Common myeloid progenitor, CD34-positive (primary cell): ENCODE measurements around the gene GTF2IRD1.
"Not testable (repeated sequence)": the region's sequence is repeated elsewhere in the genome, so short reads cannot be mapped to it uniquely, and the experiment has no call there.

Source experiments
- CTCF ChIA-PET: fragments of 350-600 bp; sonication (Branson Sonifier 250); formaldehyde crosslinking; loops from one replicate; lab custom pipeline; 2021; ENCODE audit warnings: antibody characterized with exemption; lab: Charles Lee
- POLR2A ChIA-PET: fragments of 350-600 bp; sonication (Branson Sonifier 250); formaldehyde crosslinking; loops from one replicate; lab custom pipeline; 2021; ENCODE audit warnings: antibody characterized with exemption; lab: Charles Lee
- DNase-seq, 3 donors: peaks; one replicate each; pipeline versions ENCODE4 v3.0.0 to v3.0.0-alpha.2; 2013
- H3K27ac ChIP-seq, 2 experiments: 1 replicate in 1 of 2; 2 replicates in 1 of 2; pipeline ENCODE4 v1.7.0; 2013; ENCODE audit warnings: inconsistent platforms in 2 of 2, low read length in 2 of 2, mild to moderate bottlenecking in 2 of 2, low read depth in 1 of 2, moderate library complexity in 1 of 2; ENCODE audit not compliant: severe bottlenecking in 2 of 2, insufficient read depth in 1 of 2, poor library complexity in 1 of 2
- H3K27me3 ChIP-seq, 5 experiments: replicated peaks in 2 of 5; 1 replicate in 3 of 5; 2 replicates in 2 of 5; pipeline versions ENCODE4 v1.6.1 to v1.7.0; 2013; ENCODE audit warnings: low read length in 4 of 5, mild to moderate bottlenecking in 2 of 5, moderate library complexity in 2 of 5, inconsistent platforms in 1 of 5; ENCODE audit not compliant: insufficient read depth in 5 of 5, control insufficient read depth in 4 of 5
- H3K36me3 ChIP-seq, 4 experiments: 1 replicate in 2 of 4; 2 replicates in 2 of 4; pipeline versions ENCODE4 v1.6.1 to v1.7.0; 2013; ENCODE audit warnings: low read length in 3 of 4, control low read depth in 1 of 4, mild to moderate bottlenecking in 1 of 4; ENCODE audit not compliant: control insufficient read depth in 4 of 4, insufficient read depth in 4 of 4
- H3K4me1 ChIP-seq, 4 experiments: 1 replicate in 3 of 4; 2 replicates in 1 of 4; pipeline versions ENCODE4 v1.6.1 to v1.7.1; 2013; ENCODE audit warnings: low read length in 3 of 4, mild to moderate bottlenecking in 3 of 4, control low read depth in 1 of 4, inconsistent platforms in 1 of 4, moderate library complexity in 1 of 4; ENCODE audit not compliant: control insufficient read depth in 4 of 4, insufficient read depth in 4 of 4; ENCODE audit errors: control extremely low read depth in 1 of 4
- H3K4me3 ChIP-seq, 7 experiments: 1 replicate in 4 of 7; 2 replicates in 3 of 7; pipeline versions ENCODE4 v1.5.1 to v1.7.0; 2013; ENCODE audit warnings: mild to moderate bottlenecking in 7 of 7, low read length in 6 of 7, moderate library complexity in 6 of 7, inconsistent platforms in 2 of 7, low read depth in 2 of 7, control low read depth in 1 of 7; ENCODE audit not compliant: insufficient read depth in 4 of 7, control insufficient read depth in 1 of 7; ENCODE audit errors: extremely low read depth in 1 of 7
- H3K9me3 ChIP-seq, 5 experiments: 1 replicate in 4 of 5; 2 replicates in 1 of 5; pipeline versions ENCODE4 v1.6.1 to v1.7.1; 2013; ENCODE audit warnings: low read length in 4 of 5, mild to moderate bottlenecking in 2 of 5, inconsistent platforms in 1 of 5, low read depth in 1 of 5, moderate library complexity in 1 of 5; ENCODE audit not compliant: control insufficient read depth in 4 of 5, insufficient read depth in 2 of 5; ENCODE audit errors: control extremely low read depth in 1 of 5
- WGBS: methylation state at CpG from one replicate; pipeline ENCODE4 v1.1.5; 2013; ENCODE audit not compliant: insufficient coverage; 5-methylcytosine and 5-hydroxymethylcytosine counted together

GTF2IRD1 gene

GRCh38 chr7:74429153-74429747 lies 24.5 kb upstream of the GTF2IRD1 start:
- no peak for DNase-seq
- H3K4me3 ChIP-seq = no peak overlapping the region
- 92% methylated on average over 14 of the region's 17 CpGs for WGBS

GRCh38 chr7:74430409-74430808 lies 23.3 kb upstream of the GTF2IRD1 start:
- not testable (repeated sequence) for H3K27ac ChIP-seq, H3K4me1 ChIP-seq, DNase-seq, H3K36me3 ChIP-seq, H3K27me3 ChIP-seq, H3K4me3 ChIP-seq, H3K9me3 ChIP-seq
- 96% methylated on average over 5 of the region's 9 CpGs for WGBS
- POLR2A ChIA-PET = interaction anchor here (0.6 kb wide), 1 partner anchor 1612 kb away, joined by 8 read pairs; no protein-coding TSS in a partner anchor
- CTCF ChIA-PET = interaction anchor here (1.3 kb wide), 1 partner anchor 13 kb away, joined by 3 read pairs; no protein-coding TSS in a partner anchor

More at GRCh38 chr7:74429153-74429747, 24.5 kb upstream of the GTF2IRD1 start:
- Histone ChIP-seq H3K4me1 (no peaks in the 10 kb centered on the region), H3K27me3 (no peaks in the 10 kb centered on the region), H3K9me3 (no peaks in the 10 kb centered on the region), H3K27ac (no peak overlapping the region), H3K36me3 (no peaks in the 10 kb centered on the region)
- ChIA-PET POLR2A (no interaction called here), CTCF (interaction anchor here (0.6 to 1.5 kb wide), 2 partner anchors 10 to 238 kb away, joined by 4 read pairs; no protein-coding TSS in a partner anchor)

- H3K27me3 ChIP-seq = no peaks in the 10 kb centered on the region
- no peaks in the 10 kb centered on the region for H3K4me1 ChIP-seq
- no peak overlapping the region for H3K27ac ChIP-seq
- no peaks in the 10 kb centered on the region for H3K36me3 ChIP-seq
- WGBS = 99% methylated on average over 10 of the region's 12 CpGs
- ChIA-PET POLR2A (no interaction called here), CTCF (interaction anchor here (1.0 to 1.5 kb wide), 3 partner anchors 12 to 135 kb away, joined by 3 to 4 read pairs (median 3); no protein-coding TSS in a partner anchor)
- no peak for DNase-seq
- H3K9me3 ChIP-seq = no peaks in the 10 kb centered on the region
- H3K4me3 ChIP-seq = no peak overlapping the region
Measured at GRCh38 chr7:74430961-74431466, 22.7 kb upstream of the GTF2IRD1 start.

- WGBS = no CpG with 5 or more reads among the region's 1 CpG
- H3K36me3 ChIP-seq, H3K4me1 ChIP-seq, POLR2A ChIA-PET, H3K27ac ChIP-seq, H3K27me3 ChIP-seq, H3K4me3 ChIP-seq, H3K9me3 ChIP-seq, DNase-seq: not testable (repeated sequence)
- CTCF ChIA-PET = interaction anchor here (0.6 to 1.5 kb wide), 3 partner anchors 19 to 223 kb away, joined by 3 to 5 read pairs (median 4); no protein-coding TSS in a partner anchor
Measured at GRCh38 chr7:74437291-74437571, 16.5 kb upstream of the GTF2IRD1 start.

- no peak for DNase-seq
- WGBS = 100% methylated on average over 1 of the region's 2 CpGs
- Histone ChIP-seq H3K27me3 (no peaks in the 10 kb centered on the region), H3K4me1 (no peaks in the 10 kb centered on the region), H3K27ac (no peak overlapping the region), H3K4me3 (no peak overlapping the region), H3K36me3 (no peaks in the 10 kb centered on the region), H3K9me3 (peaks cover 3 to 9% (median 7%) of the 10 kb centered on the region in 5 experiments)
- ChIA-PET POLR2A (no interaction called here), CTCF (interaction anchor here (1.5 kb wide), 1 partner anchor 20 kb away, joined by 4 read pairs; no protein-coding TSS in a partner anchor)
Measured at GRCh38 chr7:74438327-74438726, 15.4 kb upstream of the GTF2IRD1 start.

- peaks cover 3 to 9% (median 7%) of the 10 kb centered on the region in 5 experiments for H3K9me3 ChIP-seq
- no peaks in the 10 kb centered on the region for H3K36me3 ChIP-seq
- no peak overlapping the region for H3K27ac ChIP-seq
- WGBS = 96% methylated on average over 4 of the region's 4 CpGs
- no peak for DNase-seq
- H3K4me1 ChIP-seq = no peaks in the 10 kb centered on the region
- H3K27me3 ChIP-seq = no peaks in the 10 kb centered on the region
- no peak overlapping the region for H3K4me3 ChIP-seq
- ChIA-PET POLR2A (no interaction called here), CTCF (interaction anchor here (0.6 to 1.3 kb wide), 5 partner anchors 11 to 39 kb away, joined by 3 to 5 read pairs (median 3); no protein-coding TSS in a partner anchor)
Measured at GRCh38 chr7:74439541-74439940, 14.2 kb upstream of the GTF2IRD1 start.

GRCh38 chr7:74440143-74440542 lies 13.6 kb upstream of the GTF2IRD1 start:
- POLR2A ChIA-PET, H3K27ac ChIP-seq, H3K4me1 ChIP-seq, H3K36me3 ChIP-seq, H3K27me3 ChIP-seq, DNase-seq, H3K9me3 ChIP-seq, H3K4me3 ChIP-seq: not testable (repeated sequence)
- CTCF ChIA-PET = interaction anchor here (1.2 to 1.3 kb wide), 2 partner anchors 16 to 23 kb away, joined by 3 to 5 read pairs; no protein-coding TSS in a partner anchor
- 97% methylated on average over 3 of the region's 3 CpGs for WGBS
